HEK293T (cell line): Measurements from ENCODE around the gene ST6GALNAC1.

Experiments
- BHLHE40 ChIP-seq: fragments of 450-650 bp; IDR thresholded peaks from 2 replicates; pipeline ENCODE4 v1.6.1; 2016; ENCODE audit warnings: mild to moderate bottlenecking, moderate library complexity, borderline replicate concordance
- FOXM1 ChIP-seq: fragments of 450-650 bp; IDR thresholded peaks from 2 replicates; pipeline ENCODE4 v1.6.1; 2017; ENCODE audit warnings: mild to moderate bottlenecking, borderline replicate concordance
- L3MBTL2 ChIP-seq: fragments of 450-650 bp; conservative IDR thresholded peaks from 2 replicates; pipeline ENCODE4 v1.6.1; 2016; ENCODE audit warnings: mild to moderate bottlenecking
- PKNOX1 ChIP-seq: fragments of 450-650 bp; IDR thresholded peaks from 2 replicates; pipeline ENCODE4 v1.6.1; 2016
- SP1 ChIP-seq: fragments of 450-650 bp; IDR thresholded peaks from 2 replicates; pipeline ENCODE4 v1.6.1; 2017
- SUZ12 ChIP-seq: fragments of 450-650 bp; IDR thresholded peaks from 2 replicates; pipeline ENCODE4 v1.6.1; 2016; ENCODE audit warnings: mild to moderate bottlenecking

GRCh38 chr17:76642994-76643393, 563 bp downstream of the ST6GALNAC1 start:
- no peak for TF ChIP-seq BHLHE40
- TF ChIP-seq FOXM1 = no peak
- no peak for TF ChIP-seq SUZ12
- TF ChIP-seq L3MBTL2 = no peak
- no peak for TF ChIP-seq SP1
- no peak for TF ChIP-seq PKNOX1
